Measurements from ENCODE around the gene PEG3. TPM values are rescaled to one million over a fixed set of nuclear protein-coding genes. Genes with fewer than 3 reads are reported as not detected.

PEG3 gene
- total RNA-seq (not detected in 2 replicates), polyA plus RNA-seq (0.01 TPM in 1 of 2 replicates, not detected in the other), polyA minus RNA-seq (0.07 TPM in 1 of 2 replicates, not detected in the other)
- total RNA-seq (2013), result 5.4 TPM

- H3K36me3 ChIP-seq (replicated peaks in 1 of 2; ENCODE audit: control extremely low read depth in 1 of 2, control insufficient read depth in 1 of 2, extremely low read depth in 1 of 2, insufficient read depth in 2 of 2, low read length in 1 of 2), result no peaks in the 10 kb centered on the region
- Mint-ChIP-seq H3K4me3 (no peak within 1 kb of the TSS), H3K27me3 (peaks cover 13% of the 10 kb centered on the region), H3K4me1 (no peaks in the 10 kb centered on the region), H3K27ac (no peak within 1 kb of the TSS), H3K9me3 (ENCODE audit: insufficient read depth) (peaks cover 9% of the 10 kb centered on the region)
- TF ChIP-seq, protein P1, sequence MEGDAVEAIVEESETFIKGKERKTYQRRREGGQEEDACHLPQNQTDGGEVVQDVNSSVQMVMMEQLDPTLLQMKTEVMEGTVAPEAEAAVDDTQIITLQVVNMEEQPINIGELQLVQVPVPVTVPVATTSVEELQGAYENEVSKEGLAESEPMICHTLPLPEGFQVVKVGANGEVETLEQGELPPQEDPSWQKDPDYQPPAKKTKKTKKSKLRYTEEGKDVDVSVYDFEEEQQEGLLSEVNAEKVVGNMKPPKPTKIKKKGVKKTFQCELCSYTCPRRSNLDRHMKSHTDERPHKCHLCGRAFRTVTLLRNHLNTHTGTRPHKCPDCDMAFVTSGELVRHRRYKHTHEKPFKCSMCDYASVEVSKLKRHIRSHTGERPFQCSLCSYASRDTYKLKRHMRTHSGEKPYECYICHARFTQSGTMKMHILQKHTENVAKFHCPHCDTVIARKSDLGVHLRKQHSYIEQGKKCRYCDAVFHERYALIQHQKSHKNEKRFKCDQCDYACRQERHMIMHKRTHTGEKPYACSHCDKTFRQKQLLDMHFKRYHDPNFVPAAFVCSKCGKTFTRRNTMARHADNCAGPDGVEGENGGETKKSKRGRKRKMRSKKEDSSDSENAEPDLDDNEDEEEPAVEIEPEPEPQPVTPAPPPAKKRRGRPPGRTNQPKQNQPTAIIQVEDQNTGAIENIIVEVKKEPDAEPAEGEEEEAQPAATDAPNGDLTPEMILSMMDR (IDR thresholded peaks at IDR 0.05), result no peak
- H3K4me3 ChIP-seq (ENCODE audit: control extremely low read depth in 1 of 5, extremely low read depth in 1 of 5, insufficient read depth in 1 of 5, low read depth in 2 of 5, low read length in 4 of 5), result no peak within 1 kb of the TSS
- H3K4me1 ChIP-seq (ENCODE audit: control insufficient read depth in 2 of 2, insufficient read depth in 2 of 2, low read length in 2 of 2), result peaks cover 0 to 10% of the 10 kb centered on the region in 2 donors
- H3K27ac ChIP-seq (ENCODE audit: low read length in 2 of 2), result no peak within 1 kb of the TSS
- peaks cover 0 to 44% (median 17%) of the 10 kb centered on the region in 3 donors for H3K9me3 ChIP-seq (ENCODE audit: control extremely low read depth in 1 of 3, control insufficient read depth in 2 of 3, insufficient read depth in 1 of 3, low read length in 2 of 3)
- no peak for DNase-seq
- no peaks in the 10 kb centered on the region for H4K20me1 ChIP-seq (ENCODE audit: control insufficient read depth, insufficient read depth, low read length, poor library complexity, severe bottlenecking)
- peaks cover 0 to 37% (median 6%) of the 10 kb centered on the region in 4 experiments for H3K27me3 ChIP-seq (replicated peaks in 1 of 4; ENCODE audit: control extremely low read depth in 1 of 4, control insufficient read depth in 3 of 4, insufficient read depth in 4 of 4, low read length in 3 of 4)
- intact Hi-C loops (cut with micrococcal nuclease), result no loop called here
- no peaks in the 10 kb centered on the region for H3K79me2 ChIP-seq (ENCODE audit: control insufficient read depth, insufficient read depth, low read length)
- POLR2A ChIA-PET, result no interaction called here
- CTCF ChIA-PET, result no interaction called here
- WGBS (ENCODE audit: insufficient coverage), result 39% methylated on average over 46 of the region's 49 CpGs
- no peak within 1 kb of the TSS for H3K9ac ChIP-seq (ENCODE audit: low read length)
- no peak within 1 kb of the TSS for H3K4me2 ChIP-seq (replicated peaks; ENCODE audit: low read depth, low read length, poor library complexity, severe bottlenecking)
- ATAC-seq (ENCODE audit: low read depth), result no peak
- H2AFZ ChIP-seq (ENCODE audit: insufficient read depth, low read depth, low read length, poor library complexity, severe bottlenecking), result no peak within 1 kb of the TSS
Measured at GRCh38 chr19:56840451-56841192, at the start of gene PEG3, which contains the start of gene ZIM2. TSS of gene PEG3 (minus strand) at chr19:56840726. CDS start at chr19:56824655, 16,071 bp downstream. TSS of gene ZIM2 (minus strand) at chr19:56840726. CDS start at chr19:56824277, 16,449 bp downstream.

GRCh38 chr19:56885173-56885985 is 44.9 kb upstream of the PEG3 start:
- H3K27ac Mint-ChIP-seq, result no peak overlapping the region

More at GRCh38 chr19:56885173-56885985, 44.9 kb upstream of the PEG3 start:
- no peak overlapping the region for H3K27ac ChIP-seq (ENCODE audit: low read length in 2 of 2)
- intact Hi-C loops (cut with micrococcal nuclease), result loop anchor here (1.0 kb wide), 1 partner anchor 14 kb away; no protein-coding TSS in a partner anchor
- no peak overlapping the region for H3K4me3 ChIP-seq (ENCODE audit: control extremely low read depth in 1 of 5, extremely low read depth in 1 of 5, insufficient read depth in 1 of 5, low read depth in 2 of 5, low read length in 4 of 5)
- H3K79me2 ChIP-seq (ENCODE audit: control insufficient read depth, insufficient read depth, low read length), result no peaks in the 10 kb centered on the region
- no peak for DNase-seq
- ATAC-seq (ENCODE audit: low read depth), result no peak
- no peak overlapping the region for H2AFZ ChIP-seq (ENCODE audit: insufficient read depth, low read depth, low read length, poor library complexity, severe bottlenecking)
- no peaks in the 10 kb centered on the region for H3K36me3 ChIP-seq (replicated peaks in 1 of 2; ENCODE audit: control extremely low read depth in 1 of 2, control insufficient read depth in 1 of 2, extremely low read depth in 1 of 2, insufficient read depth in 2 of 2, low read length in 1 of 2)
- no peaks in the 10 kb centered on the region for H3K27me3 ChIP-seq (replicated peaks in 1 of 4; ENCODE audit: control extremely low read depth in 1 of 4, control insufficient read depth in 3 of 4, insufficient read depth in 4 of 4, low read length in 3 of 4)
- peaks cover 13% of the 10 kb centered on the region for H3K9me3 Mint-ChIP-seq (ENCODE audit: insufficient read depth)
- H3K27me3 Mint-ChIP-seq, result no peaks in the 10 kb centered on the region
- TF ChIP-seq, protein P1 (IDR thresholded peaks at IDR 0.05), result no peak
- TF ChIP-seq EZH2 (IDR thresholded peaks at IDR 0.05; ENCODE audit: borderline replicate concordance, insufficient read depth, low read depth, low read length, poor library complexity, severe bottlenecking), result no peak
- 32% methylated on average over 12 of the region's 14 CpGs for WGBS (ENCODE audit: insufficient coverage)
- no peak overlapping the region for H3K4me3 Mint-ChIP-seq
- ChIA-PET POLR2A (no interaction called here), CTCF (no interaction called here)
- no peaks in the 10 kb centered on the region for H4K20me1 ChIP-seq (ENCODE audit: control insufficient read depth, insufficient read depth, low read length, poor library complexity, severe bottlenecking)
- H3K4me1 ChIP-seq (ENCODE audit: control insufficient read depth in 2 of 2, insufficient read depth in 2 of 2, low read length in 2 of 2), result no peaks in the 10 kb centered on the region
- no peaks in the 10 kb centered on the region for H3K4me1 Mint-ChIP-seq
- H3K9ac ChIP-seq (ENCODE audit: low read length), result no peak overlapping the region
- no peak overlapping the region for H3K4me2 ChIP-seq (replicated peaks; ENCODE audit: low read depth, low read length, poor library complexity, severe bottlenecking)
- peaks cover 0 to 47% (median 4%) of the 10 kb centered on the region in 3 donors for H3K9me3 ChIP-seq (ENCODE audit: control extremely low read depth in 1 of 3, control insufficient read depth in 2 of 3, insufficient read depth in 1 of 3, low read length in 2 of 3)

Data from B cell (primary cell).